Measurements from ENCODE around the gene NMNAT2.

Gene NMNAT2

DNA sequence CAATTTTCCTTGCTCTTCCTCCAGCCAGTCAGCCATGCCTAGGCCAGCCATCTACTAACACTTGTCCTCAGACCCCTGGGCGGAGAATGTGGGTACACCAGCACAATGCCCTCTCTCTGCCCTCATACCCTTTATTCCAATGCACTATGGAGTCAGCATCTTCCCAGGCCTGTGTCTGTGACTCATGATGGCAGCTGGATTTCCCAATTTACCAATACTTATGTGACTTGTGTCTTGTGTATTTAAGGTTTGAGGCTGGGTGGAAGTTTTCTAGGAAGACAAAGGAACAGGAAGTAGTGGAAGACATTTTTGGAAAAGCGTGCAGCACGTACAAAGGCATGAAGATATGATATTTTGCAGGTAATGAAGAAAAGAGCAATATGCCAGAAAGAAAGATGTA is 114.3 kb downstream of the NMNAT2 start:
- H3K27me3 ChIP-seq (ENCODE audit: insufficient read depth, low read depth): no peaks in the 10 kb centered on the region
- TF ChIP-seq, protein P1, sequence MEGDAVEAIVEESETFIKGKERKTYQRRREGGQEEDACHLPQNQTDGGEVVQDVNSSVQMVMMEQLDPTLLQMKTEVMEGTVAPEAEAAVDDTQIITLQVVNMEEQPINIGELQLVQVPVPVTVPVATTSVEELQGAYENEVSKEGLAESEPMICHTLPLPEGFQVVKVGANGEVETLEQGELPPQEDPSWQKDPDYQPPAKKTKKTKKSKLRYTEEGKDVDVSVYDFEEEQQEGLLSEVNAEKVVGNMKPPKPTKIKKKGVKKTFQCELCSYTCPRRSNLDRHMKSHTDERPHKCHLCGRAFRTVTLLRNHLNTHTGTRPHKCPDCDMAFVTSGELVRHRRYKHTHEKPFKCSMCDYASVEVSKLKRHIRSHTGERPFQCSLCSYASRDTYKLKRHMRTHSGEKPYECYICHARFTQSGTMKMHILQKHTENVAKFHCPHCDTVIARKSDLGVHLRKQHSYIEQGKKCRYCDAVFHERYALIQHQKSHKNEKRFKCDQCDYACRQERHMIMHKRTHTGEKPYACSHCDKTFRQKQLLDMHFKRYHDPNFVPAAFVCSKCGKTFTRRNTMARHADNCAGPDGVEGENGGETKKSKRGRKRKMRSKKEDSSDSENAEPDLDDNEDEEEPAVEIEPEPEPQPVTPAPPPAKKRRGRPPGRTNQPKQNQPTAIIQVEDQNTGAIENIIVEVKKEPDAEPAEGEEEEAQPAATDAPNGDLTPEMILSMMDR (conservative IDR thresholded peaks at IDR 0.05; ENCODE audit: low read depth, low read length): no peak
- H4K20me1 ChIP-seq (ENCODE audit: insufficient read depth): no peaks in the 10 kb centered on the region
- no peak overlapping the region for H2AFZ ChIP-seq (ENCODE audit: low read depth)
- no peaks in the 10 kb centered on the region for H3K4me1 ChIP-seq (ENCODE audit: low read depth, poor library complexity, severe bottlenecking)
- H3K27ac ChIP-seq: no peak overlapping the region
- H3K4me3 ChIP-seq (IDR thresholded peaks at IDR 0.05; ENCODE audit: insufficient read depth, low read depth, low read length): no peak overlapping the region
- no peak overlapping the region for H3K4me2 ChIP-seq
- H3K36me3 ChIP-seq (ENCODE audit: insufficient read depth): no peaks in the 10 kb centered on the region
- no peaks in the 10 kb centered on the region for H3K79me2 ChIP-seq (ENCODE audit: insufficient read depth, low read depth)
- no peak overlapping the region for H3K9ac ChIP-seq

DNA sequence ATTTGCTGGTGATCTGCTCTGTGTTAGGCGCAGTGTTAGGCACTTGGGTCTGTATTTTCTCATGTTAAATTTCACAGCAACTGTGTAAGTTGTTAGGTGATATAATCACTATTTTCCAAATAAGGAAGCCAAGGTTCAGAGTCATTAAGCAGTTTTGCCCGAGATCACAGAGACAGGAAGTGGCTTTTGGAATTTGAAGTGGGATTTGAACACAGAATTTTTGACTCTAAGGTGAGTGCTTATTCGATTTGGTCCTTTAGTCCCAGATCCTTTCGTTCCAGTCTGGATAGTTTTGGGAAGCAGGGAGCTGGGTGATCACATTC is 114.9 kb downstream of the NMNAT2 start:
- Histone ChIP-seq H3K9ac (no peak overlapping the region), H2AFZ (ENCODE audit: low read depth) (no peak overlapping the region; the same call in 1 of the 2 replicates), H3K27me3 (ENCODE audit: insufficient read depth, low read depth) (no peaks in the 10 kb centered on the region), H3K36me3 (ENCODE audit: insufficient read depth) (no peaks in the 10 kb centered on the region), H3K79me2 (ENCODE audit: insufficient read depth, low read depth) (no peaks in the 10 kb centered on the region), H3K4me3 (IDR thresholded peaks at IDR 0.05; ENCODE audit: insufficient read depth, low read depth, low read length) (no peak overlapping the region), H3K4me2 (no peak overlapping the region), H3K4me1 (ENCODE audit: low read depth, poor library complexity, severe bottlenecking) (no peaks in the 10 kb centered on the region), H3K27ac (no peak overlapping the region), H4K20me1 (ENCODE audit: insufficient read depth) (no peaks in the 10 kb centered on the region)
- TF ChIP-seq, protein P1 (conservative IDR thresholded peaks at IDR 0.05; ENCODE audit: low read depth, low read length): no peak

DNA sequence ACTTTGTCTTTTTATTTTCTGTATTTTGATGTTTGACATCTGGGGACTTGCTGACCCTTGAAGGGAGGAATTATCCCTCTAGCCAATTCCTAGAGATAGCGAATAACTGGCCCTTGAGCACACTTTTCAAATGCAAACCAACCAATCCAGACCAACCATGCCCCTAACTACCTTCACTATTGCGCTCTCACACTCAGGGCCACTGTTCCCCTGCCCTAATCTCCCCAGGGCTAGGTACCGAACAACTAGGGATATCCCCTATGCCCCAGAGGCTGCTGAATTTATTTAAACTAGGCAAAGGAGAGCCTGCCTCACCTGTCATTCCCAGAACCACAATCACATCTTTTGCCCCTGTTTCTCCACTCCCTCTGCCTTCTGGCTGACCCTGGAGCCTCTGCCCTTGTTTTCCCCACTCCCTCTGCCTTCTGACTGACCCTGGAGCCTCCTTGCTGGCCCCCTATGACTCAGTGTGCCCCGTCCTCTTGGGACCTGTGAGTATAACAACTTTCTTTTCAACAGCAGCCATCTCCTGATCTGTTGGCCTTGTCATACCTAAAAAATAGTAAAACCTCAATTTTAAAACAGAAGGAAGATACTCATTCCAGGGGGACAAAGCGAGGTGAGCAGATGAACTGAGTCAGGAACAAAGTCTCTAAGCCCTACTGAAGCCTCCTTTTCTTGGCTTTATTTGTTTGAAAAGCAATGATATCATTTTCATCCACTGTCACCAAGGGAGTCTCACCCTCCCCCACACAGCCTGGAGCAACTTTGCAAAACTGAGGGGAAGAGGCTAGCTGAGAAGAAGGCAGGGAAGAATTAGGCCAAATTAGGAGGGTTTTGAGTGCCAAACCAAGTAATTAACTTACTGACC is 115.5 kb downstream of the NMNAT2 start:
- Histone ChIP-seq H3K4me3 (IDR thresholded peaks at IDR 0.05; ENCODE audit: insufficient read depth, low read depth, low read length) (no peak overlapping the region), H3K27me3 (ENCODE audit: insufficient read depth, low read depth) (no peaks in the 10 kb centered on the region), H2AFZ (ENCODE audit: low read depth) (no peak overlapping the region; the same call in 1 of the 2 replicates), H3K4me2 (no peak overlapping the region), H4K20me1 (ENCODE audit: insufficient read depth) (no peaks in the 10 kb centered on the region), H3K4me1 (ENCODE audit: low read depth, poor library complexity, severe bottlenecking) (no peaks in the 10 kb centered on the region), H3K79me2 (ENCODE audit: insufficient read depth, low read depth) (no peaks in the 10 kb centered on the region), H3K9ac (no peak overlapping the region), H3K36me3 (ENCODE audit: insufficient read depth) (no peaks in the 10 kb centered on the region), H3K27ac (no peak overlapping the region)
- TF ChIP-seq, protein P1 (conservative IDR thresholded peaks at IDR 0.05; ENCODE audit: low read depth, low read length): no peak

DNA sequence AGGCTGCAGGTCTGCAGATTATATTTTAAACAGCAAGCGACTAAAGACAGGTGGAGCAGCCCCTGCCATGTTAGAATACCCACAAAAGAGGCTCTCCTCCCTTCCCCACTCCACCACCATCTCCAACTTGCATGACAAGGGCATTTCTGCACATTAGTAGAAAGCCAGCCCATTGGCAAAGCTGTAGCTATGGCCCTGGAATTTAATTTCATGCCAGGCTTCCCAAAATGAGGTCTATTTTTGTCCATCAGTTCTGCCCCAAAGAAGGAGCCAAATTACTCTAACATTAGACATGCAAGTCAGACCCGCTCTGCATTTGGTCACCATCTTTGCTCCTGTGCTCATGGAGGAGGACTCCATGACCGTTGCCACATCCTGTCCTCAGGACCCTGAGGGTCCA is 116.9 kb downstream of the NMNAT2 start:
- no peak overlapping the region for H2AFZ ChIP-seq (ENCODE audit: low read depth)
- no peak overlapping the region for H3K4me3 ChIP-seq (IDR thresholded peaks at IDR 0.05; ENCODE audit: insufficient read depth, low read depth, low read length)
- no peaks in the 10 kb centered on the region for H3K4me1 ChIP-seq (ENCODE audit: low read depth, poor library complexity, severe bottlenecking)
- no peak overlapping the region for H3K9ac ChIP-seq
- no peaks in the 10 kb centered on the region for H4K20me1 ChIP-seq (ENCODE audit: insufficient read depth)
- TF ChIP-seq, protein P1 (conservative IDR thresholded peaks at IDR 0.05; ENCODE audit: low read depth, low read length): no peak
- H3K36me3 ChIP-seq (ENCODE audit: insufficient read depth): no peaks in the 10 kb centered on the region
- H3K4me2 ChIP-seq: no peak overlapping the region
- H3K27ac ChIP-seq: no peak overlapping the region
- H3K79me2 ChIP-seq (ENCODE audit: insufficient read depth, low read depth): no peaks in the 10 kb centered on the region
- H3K27me3 ChIP-seq (ENCODE audit: insufficient read depth, low read depth): no peaks in the 10 kb centered on the region

Data from KMS-11 (cell line).